HL-60 (cell line): ENCODE results near the gene ARF1.

Experiments
- DNase-seq, 2 experiments: peaks; one replicate each; pipeline ENCODE4 v3.0.0-alpha.2; 2010 to 2020; ENCODE audit warnings: low read depth in 1 of 2, low spot score in 1 of 2
- H3K27ac ChIP-seq: fragments of 250-450 bp; sonication (Bioruptor Pico); replicated peaks from 2 replicates; pipeline ENCODE4 v1.5.1; 2020; ENCODE audit warnings: mild to moderate bottlenecking, moderate library complexity
- H3K27me3 ChIP-seq: fragments of 250-450 bp; sonication (Bioruptor Pico); 2 replicates; pipeline ENCODE4 v1.5.1; 2021; ENCODE audit warnings: mild to moderate bottlenecking, moderate library complexity; ENCODE audit not compliant: insufficient read depth, poor library complexity, severe bottlenecking
- H3K4me3 ChIP-seq: replicated peaks from 2 replicates; pipeline ENCODE4 v1.5.1; 2011; ENCODE audit warnings: mild to moderate bottlenecking, control low read depth, low read length; ENCODE audit not compliant: insufficient read depth
- CTCF ChIP-seq: IDR thresholded peaks from one replicate; pipeline ENCODE4 v1.5.1; 2011; ENCODE audit warnings: low read length, control low read depth, inconsistent platforms; ENCODE audit not compliant: insufficient read depth
- GABPA ChIP-seq: IDR thresholded peaks from 2 replicates; pipeline ENCODE4 v1.6.1; 2012; ENCODE audit warnings: low read depth
- POLR2AphosphoS5 ChIP-seq: IDR thresholded peaks from 2 replicates; pipeline ENCODE4 v1.6.1; 2012; ENCODE audit warnings: low read depth
- REST ChIP-seq: IDR thresholded peaks from 2 replicates; pipeline ENCODE4 v1.6.1; 2012; ENCODE audit warnings: low read depth; ENCODE audit not compliant: insufficient replicate concordance
- SPI1 ChIP-seq: IDR thresholded peaks from 2 replicates; pipeline ENCODE4 v1.6.1; 2012; ENCODE audit warnings: low read depth, mild to moderate bottlenecking, borderline replicate concordance

ARF1 gene

GRCh38 chr1:228066416-228066815, 16.1 kb upstream of the ARF1 start:
- no peak overlapping the region for H3K4me3 ChIP-seq
- no peak for DNase-seq
- TF ChIP-seq REST, result no peak
- TF ChIP-seq POLR2AphosphoS5, result no peak
- no peak for TF ChIP-seq CTCF
- no peak for TF ChIP-seq SPI1
- no peak for TF ChIP-seq GABPA
- no peak overlapping the region for H3K27ac ChIP-seq
- peaks cover 3% of the 10 kb centered on the region for H3K27me3 ChIP-seq

GRCh38 chr1:228066891-228067654, 15.4 kb upstream of the ARF1 start:
- H3K27me3 ChIP-seq, result no peaks in the 10 kb centered on the region
- no peak overlapping the region for H3K27ac ChIP-seq
- no peak overlapping the region for H3K4me3 ChIP-seq
- no peak for DNase-seq
- TF ChIP-seq REST (no peak), SPI1 (no peak), POLR2AphosphoS5 (no peak), CTCF (no peak), GABPA (no peak)

GRCh38 chr1:228068359-228068758, 14.1 kb upstream of the ARF1 start:
- TF ChIP-seq CTCF (no peak), SPI1 (no peak), REST (no peak), POLR2AphosphoS5 (no peak), GABPA (no peak)
- peaks cover 2% of the 10 kb centered on the region for H3K27me3 ChIP-seq
- no peak for DNase-seq
- no peak overlapping the region for H3K4me3 ChIP-seq
- no peak overlapping the region for H3K27ac ChIP-seq
